Osteocyte (in vitro differentiated cells): ENCODE data around the gene TENM4. TPM values are rescaled to one million over a fixed set of nuclear protein-coding genes. Genes with fewer than 3 reads are reported as not detected.

Source experiments
- DNase-seq: peaks from one replicate; pipeline ENCODE4 v3.0.0; 2021; ENCODE audit warnings: mixed read lengths; ENCODE audit not compliant: unreplicated experiment; ENCODE audit errors: extremely low spot score
- H3K27ac Mint-ChIP-seq: one replicate; pipeline ENCODE4 v1.8.0; 2021; ENCODE audit warnings: mild to moderate bottlenecking, mixed read lengths; ENCODE audit not compliant: unreplicated experiment
- H3K27me3 Mint-ChIP-seq: one replicate; pipeline ENCODE4 v1.8.0; 2021; ENCODE audit warnings: mixed read lengths; ENCODE audit not compliant: unreplicated experiment
- H3K36me3 Mint-ChIP-seq: one replicate; pipeline ENCODE4 v1.8.0; 2021; ENCODE audit warnings: mixed read lengths; ENCODE audit not compliant: unreplicated experiment
- H3K4me1 Mint-ChIP-seq: one replicate; pipeline ENCODE4 v1.8.0; 2021; ENCODE audit warnings: mixed read lengths; ENCODE audit not compliant: unreplicated experiment
- H3K4me3 Mint-ChIP-seq: one replicate; pipeline ENCODE4 v1.8.0; 2021; ENCODE audit warnings: mild to moderate bottlenecking, moderate library complexity, mixed read lengths; ENCODE audit not compliant: unreplicated experiment
- H3K9me3 Mint-ChIP-seq: one replicate; pipeline ENCODE4 v1.8.0; 2021; ENCODE audit warnings: mixed read lengths; ENCODE audit not compliant: unreplicated experiment
- total RNA-seq: library from RNA; stranded (reverse); gene quantifications from 2 replicates; pipeline ENCODE4 v1.2.1, GENCODE V29; 2021
- TF ChIP-seq, protein P1 (sequence below): fragments of 200-600 bp; sonication (generic); IDR thresholded peaks from 2 replicates; pipeline ENCODE4 v1.5.0; 2021; ENCODE audit warnings: antibody characterized with exemption, mild to moderate bottlenecking, moderate library complexity

Gene TENM4
- total RNA-seq, 1 donor from 2014 or later = 74.1 TPM

DNA sequence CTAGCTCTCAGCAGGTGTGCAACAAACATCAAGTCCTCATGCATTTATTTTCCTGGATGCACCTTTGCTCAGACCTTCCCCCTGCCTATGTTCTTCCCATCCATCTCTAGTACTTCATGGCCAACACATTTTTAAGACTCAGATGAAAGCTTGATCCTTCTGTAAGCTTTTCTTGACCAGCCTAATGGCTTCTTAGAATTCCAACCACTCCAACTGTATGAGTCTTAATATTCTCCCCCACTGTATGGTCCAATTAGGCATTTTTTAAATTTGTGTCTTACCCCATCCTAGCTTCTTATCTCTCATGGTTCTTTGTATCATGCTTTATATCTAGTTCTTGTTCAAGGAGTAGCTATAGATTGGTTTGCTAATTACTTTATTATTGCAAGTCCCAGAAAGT, 44.8 kb downstream of the TENM4 start:
- DNase-seq = no peak
- no peak overlapping the region for H3K4me3 Mint-ChIP-seq
- no peak overlapping the region for H3K27ac Mint-ChIP-seq
- no peaks in the 10 kb centered on the region for H3K36me3 Mint-ChIP-seq
- H3K9me3 Mint-ChIP-seq = no peaks in the 10 kb centered on the region
- no peaks in the 10 kb centered on the region for H3K27me3 Mint-ChIP-seq
- TF ChIP-seq, protein P1, sequence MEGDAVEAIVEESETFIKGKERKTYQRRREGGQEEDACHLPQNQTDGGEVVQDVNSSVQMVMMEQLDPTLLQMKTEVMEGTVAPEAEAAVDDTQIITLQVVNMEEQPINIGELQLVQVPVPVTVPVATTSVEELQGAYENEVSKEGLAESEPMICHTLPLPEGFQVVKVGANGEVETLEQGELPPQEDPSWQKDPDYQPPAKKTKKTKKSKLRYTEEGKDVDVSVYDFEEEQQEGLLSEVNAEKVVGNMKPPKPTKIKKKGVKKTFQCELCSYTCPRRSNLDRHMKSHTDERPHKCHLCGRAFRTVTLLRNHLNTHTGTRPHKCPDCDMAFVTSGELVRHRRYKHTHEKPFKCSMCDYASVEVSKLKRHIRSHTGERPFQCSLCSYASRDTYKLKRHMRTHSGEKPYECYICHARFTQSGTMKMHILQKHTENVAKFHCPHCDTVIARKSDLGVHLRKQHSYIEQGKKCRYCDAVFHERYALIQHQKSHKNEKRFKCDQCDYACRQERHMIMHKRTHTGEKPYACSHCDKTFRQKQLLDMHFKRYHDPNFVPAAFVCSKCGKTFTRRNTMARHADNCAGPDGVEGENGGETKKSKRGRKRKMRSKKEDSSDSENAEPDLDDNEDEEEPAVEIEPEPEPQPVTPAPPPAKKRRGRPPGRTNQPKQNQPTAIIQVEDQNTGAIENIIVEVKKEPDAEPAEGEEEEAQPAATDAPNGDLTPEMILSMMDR = no peak
- peaks cover 16% of the 10 kb centered on the region for H3K4me1 Mint-ChIP-seq

DNA sequence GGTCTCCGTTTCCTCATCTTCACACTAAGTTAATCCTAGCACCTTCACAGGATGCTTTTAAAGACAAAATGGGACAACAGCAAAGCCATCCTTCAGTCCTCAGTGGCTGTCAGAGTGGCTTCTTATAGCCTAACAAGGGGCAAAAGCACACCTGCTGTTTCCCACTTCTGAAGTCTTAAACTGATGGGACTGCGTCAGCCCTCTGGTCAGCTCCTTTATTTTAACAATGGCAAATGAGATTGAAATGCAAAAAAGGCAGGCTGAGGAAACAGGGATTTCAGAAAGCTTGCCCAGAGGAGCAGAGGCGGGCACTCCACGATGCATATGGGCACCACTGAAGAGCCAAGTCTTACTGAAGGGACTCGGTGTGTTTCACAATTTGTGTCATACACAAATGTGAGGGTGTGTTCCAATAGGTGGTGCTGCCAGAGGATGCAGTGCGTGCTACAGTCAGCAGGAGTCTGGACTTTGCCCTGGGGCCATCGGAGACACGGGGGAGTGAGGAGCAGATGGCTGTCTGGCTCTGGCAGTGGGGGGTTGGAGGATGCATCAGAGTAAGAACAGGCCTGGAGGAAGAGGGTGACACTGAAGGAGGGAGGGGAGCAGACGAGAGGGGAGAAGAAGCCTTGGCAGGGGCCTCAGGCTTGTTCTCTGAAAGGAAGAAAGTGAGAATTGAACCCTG, 47.3 kb downstream of the TENM4 start:
- H3K27ac Mint-ChIP-seq = no peak overlapping the region
- no peak overlapping the region for H3K4me3 Mint-ChIP-seq
- TF ChIP-seq, protein P1 = no peak
- no peaks in the 10 kb centered on the region for H3K9me3 Mint-ChIP-seq
- peaks cover 18% of the 10 kb centered on the region for H3K4me1 Mint-ChIP-seq
- H3K27me3 Mint-ChIP-seq = no peaks in the 10 kb centered on the region
- H3K36me3 Mint-ChIP-seq = no peaks in the 10 kb centered on the region
- no peak for DNase-seq

DNA sequence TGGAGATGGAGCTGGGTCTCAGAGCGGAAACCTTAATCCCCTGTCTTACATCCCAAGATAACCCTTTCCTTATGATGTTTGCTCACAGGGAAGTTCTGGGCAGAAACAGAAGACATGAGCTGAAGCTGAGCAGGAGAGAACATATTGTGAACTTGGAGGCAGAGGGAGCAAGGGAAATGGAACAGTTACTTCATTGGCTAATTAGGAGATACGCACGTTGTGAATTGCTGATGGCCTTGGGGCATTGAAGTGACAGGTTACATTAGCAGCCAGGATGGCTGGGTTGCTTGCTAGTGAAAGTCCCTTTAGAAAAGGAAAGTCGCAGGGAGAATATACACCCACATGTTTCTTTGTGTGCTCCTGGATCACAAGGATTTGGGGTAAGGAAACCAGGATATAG, 48.7 kb downstream of the TENM4 start:
- Mint-ChIP-seq H3K9me3 (no peaks in the 10 kb centered on the region), H3K4me3 (no peak overlapping the region), H3K27ac (no peak overlapping the region), H3K36me3 (no peaks in the 10 kb centered on the region), H3K27me3 (no peaks in the 10 kb centered on the region), H3K4me1 (peaks cover 23% of the 10 kb centered on the region)
- TF ChIP-seq, protein P1 = no peak
- DNase-seq = no peak

DNA sequence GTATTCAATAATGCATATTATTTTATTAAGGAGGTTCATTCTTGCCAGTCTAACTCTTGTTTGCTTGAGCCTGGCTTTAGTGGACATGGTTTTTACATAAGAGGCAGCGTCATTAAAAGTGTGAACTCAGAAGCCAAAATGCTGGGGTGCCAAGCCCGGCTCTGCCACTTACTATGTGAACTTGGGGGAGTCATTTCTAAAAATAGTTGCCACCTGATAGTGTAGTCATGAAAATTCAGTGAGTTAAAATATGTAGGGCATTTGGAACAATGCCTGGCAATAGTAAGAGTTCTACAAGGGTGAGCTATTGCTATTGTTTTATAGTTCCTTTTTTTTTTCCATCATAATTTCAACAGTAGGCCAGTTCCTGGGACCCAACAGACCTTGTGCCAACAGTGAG, 49.9 kb downstream of the TENM4 start:
- no peaks in the 10 kb centered on the region for H3K27me3 Mint-ChIP-seq
- no peak for DNase-seq
- peaks cover 17% of the 10 kb centered on the region for H3K4me1 Mint-ChIP-seq
- H3K27ac Mint-ChIP-seq = no peak overlapping the region
- H3K36me3 Mint-ChIP-seq = no peaks in the 10 kb centered on the region
- no peaks in the 10 kb centered on the region for H3K9me3 Mint-ChIP-seq
- TF ChIP-seq, protein P1 = no peak
- no peak overlapping the region for H3K4me3 Mint-ChIP-seq

DNA sequence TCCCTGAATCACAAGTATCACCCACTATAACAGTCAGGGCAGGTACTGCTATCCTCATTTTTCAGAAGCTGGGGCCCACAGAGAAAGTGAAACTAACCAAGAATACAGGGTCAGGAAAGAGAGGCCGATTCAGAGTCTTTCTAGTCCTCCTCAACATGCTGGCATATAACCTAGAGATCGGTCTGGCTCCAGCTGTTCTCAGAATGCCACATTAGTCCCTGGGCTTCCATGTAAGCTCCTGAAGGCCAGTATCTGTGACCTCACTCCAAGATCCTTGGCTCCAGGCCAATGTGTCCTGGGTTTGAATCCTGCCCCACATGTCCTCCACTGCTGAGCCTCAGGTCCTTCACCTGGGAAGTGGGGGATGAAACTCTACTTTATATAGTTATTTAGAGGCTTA, 50.4 kb downstream of the TENM4 start:
- TF ChIP-seq, protein P1 = no peak
- no peak for DNase-seq
- Mint-ChIP-seq H3K27me3 (peaks cover 2% of the 10 kb centered on the region), H3K36me3 (no peaks in the 10 kb centered on the region), H3K9me3 (no peaks in the 10 kb centered on the region), H3K4me1 (peaks cover 17% of the 10 kb centered on the region), H3K27ac (no peak overlapping the region), H3K4me3 (no peak overlapping the region)
